HG02759 (cell line): Measurements from ENCODE around the gene PFKFB4.

Experiments
- ATAC-seq: cut with Tn5 transposase; IDR thresholded peaks from one replicate; pipeline ENCODE4 v1.9.1; 2021; ENCODE audit warnings: mild to moderate bottlenecking, moderate library complexity; ENCODE audit not compliant: unreplicated experiment

PFKFB4 gene

DNA sequence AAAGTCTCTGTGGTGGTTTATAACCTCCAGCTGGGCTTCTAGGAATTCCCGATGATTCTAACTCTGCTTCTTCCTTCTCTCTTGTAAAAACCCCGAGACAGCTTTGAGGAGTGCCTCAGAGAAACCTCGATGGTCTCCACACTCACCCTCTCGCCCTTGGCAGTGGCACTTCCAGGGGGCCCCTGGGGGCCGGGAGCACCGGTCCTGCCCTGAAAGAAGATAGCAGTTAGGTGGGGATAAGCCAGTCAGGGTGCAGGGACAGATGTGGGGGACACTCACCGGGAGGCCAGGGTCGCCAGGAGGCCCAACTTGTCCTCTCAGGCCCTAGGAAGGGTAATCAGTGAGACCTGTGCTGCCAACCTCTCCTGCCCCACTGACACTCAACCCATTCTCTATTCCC lies 28.8 kb upstream of the PFKFB4 start:
- ATAC-seq = no peak

GRCh38 chr3:48584836-48585235 lies 28.2 kb upstream of the PFKFB4 start:
- ATAC-seq = no peak

- ATAC-seq = no peak
Measured at GRCh38 chr3:48581621-48582481, 25.2 kb upstream of the PFKFB4 start.

GRCh38 chr3:48576647-48577046 lies 20.0 kb upstream of the PFKFB4 start:
- ATAC-seq = no peak

- no peak for ATAC-seq
Measured at GRCh38 chr3:48575366-48575765, 18.8 kb upstream of the PFKFB4 start.

DNA sequence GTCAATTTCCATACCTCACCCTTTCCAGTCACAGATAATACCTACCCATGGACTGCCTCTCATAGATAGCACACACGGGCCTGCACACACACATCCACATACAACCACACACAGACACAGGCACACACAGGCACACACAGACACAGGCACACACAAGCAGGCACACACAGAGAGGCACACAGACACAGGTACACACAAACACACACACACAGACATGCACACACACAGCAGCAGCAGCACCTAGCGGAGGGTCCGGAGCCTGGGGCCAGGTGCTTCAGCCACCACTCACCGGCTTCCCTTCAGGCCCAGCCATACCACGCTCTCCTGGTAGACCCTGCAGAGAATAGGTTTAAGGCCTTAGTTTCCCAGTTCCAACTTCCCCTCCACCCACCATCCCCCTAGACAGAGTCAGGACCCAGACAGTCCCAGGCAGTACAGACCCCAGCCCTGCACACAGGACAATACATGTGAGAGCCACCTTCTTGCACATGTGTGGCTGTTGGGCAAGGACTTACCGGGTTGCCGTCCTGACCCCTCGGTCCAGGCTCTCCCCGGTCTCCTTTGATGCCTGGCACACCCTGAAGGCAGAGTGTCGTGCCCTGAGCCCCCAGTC lies 17.5 kb upstream of the PFKFB4 start:
- ATAC-seq = no peak

DNA sequence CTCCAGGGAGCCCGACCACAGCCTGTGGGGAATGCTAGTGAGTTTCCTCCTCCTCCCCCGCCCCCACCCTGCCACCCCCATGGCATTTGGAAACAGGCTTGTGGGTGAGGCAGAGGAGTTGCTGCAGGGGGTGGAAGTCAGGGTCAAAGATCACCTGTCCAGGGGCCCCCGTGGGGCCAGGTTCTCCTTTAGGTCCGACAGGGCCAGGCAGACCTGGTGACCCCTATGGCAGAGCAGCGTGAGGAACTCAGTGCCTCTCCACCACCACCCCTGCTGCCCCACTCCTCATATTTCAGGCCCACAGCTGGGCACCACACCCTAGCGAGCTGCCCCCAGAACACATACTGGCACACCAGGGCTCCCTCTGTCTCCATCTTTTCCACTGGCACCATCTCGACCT lies 15.9 kb upstream of the PFKFB4 start:
- ATAC-seq = no peak

DNA sequence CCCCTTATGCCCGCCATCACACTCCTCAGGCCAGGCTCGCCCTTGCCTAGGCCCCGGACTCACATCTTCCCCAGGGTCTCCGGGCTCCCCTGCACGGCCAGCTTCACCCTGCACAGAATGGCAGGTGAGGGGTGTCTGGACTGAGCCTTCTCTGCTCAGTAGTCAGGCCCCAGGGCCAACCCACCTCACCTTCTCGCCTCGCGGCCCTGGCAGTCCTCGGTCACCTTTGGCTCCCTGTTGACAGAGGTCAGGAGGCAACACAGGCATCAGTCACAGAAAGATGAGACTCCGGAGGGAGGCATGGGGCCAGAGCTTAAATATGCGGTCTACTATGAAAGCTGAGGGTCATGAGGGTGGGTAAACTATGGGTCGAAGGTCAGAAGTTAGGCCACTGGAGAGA lies 15.3 kb upstream of the PFKFB4 start:
- ATAC-seq = no peak

DNA sequence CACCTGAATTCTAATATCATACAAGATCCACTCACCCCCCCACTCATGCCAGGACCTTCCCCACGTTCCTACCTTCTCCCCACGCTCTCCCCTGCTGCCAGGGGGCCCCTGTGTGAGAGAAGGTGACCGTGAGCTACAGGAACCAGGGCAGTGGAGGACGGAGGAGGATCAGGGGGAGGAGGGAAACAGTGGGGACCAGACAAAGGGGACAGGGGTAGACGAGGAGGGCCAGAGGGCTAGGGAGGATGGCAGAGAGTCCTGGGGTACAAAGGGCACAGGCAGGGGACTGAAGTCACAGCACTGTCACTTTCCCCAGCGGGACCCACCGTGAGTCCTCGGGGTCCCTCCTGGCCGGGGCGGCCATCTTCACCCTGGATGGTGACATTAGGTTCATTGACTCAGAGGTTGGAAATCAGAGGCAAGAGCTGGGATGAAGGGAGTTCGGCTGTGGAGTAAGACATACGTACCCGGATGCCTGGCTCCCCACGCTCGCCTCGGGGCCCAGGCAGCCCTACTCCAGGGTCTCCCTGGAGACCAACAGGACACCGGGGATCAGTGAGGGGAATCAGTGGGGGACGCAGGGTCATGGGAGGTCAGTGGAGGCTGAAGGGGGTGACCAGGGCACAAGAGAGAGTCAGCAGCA lies 13.3 kb upstream of the PFKFB4 start:
- ATAC-seq = no peak

- no peak for ATAC-seq
Measured at GRCh38 chr3:48569400-48569799, 12.8 kb upstream of the PFKFB4 start.

DNA sequence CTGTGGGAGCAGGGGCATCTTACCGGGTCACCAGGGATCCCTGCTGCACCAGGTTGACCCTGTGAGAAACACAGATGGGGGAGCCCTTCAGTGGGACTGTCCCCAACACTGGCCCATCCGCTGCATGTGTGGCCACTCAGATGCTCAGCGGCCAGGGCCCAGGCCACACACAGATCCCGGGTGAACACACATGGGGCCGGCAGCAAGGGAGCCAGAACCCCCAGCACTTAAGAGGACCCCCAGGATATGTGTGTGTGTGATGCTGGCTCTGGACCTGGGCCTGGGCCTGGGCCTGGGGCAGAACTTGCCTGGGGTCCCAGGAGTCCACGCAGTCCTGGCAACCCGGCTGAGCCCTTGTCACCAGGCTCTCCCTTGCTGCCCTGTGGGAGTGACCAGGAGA lies 11.9 kb upstream of the PFKFB4 start:
- no peak for ATAC-seq

- ATAC-seq = no peak
Measured at GRCh38 chr3:48567500-48567899, 10.9 kb upstream of the PFKFB4 start.

- ATAC-seq = no peak
Measured at GRCh38 chr3:48567090-48567489, 10.5 kb upstream of the PFKFB4 start.

GRCh38 chr3:48566401-48566760 lies 9.8 kb upstream of the PFKFB4 start:
- ATAC-seq = no peak

GRCh38 chr3:48565591-48566400 lies 9.2 kb upstream of the PFKFB4 start:
- no peak for ATAC-seq

DNA sequence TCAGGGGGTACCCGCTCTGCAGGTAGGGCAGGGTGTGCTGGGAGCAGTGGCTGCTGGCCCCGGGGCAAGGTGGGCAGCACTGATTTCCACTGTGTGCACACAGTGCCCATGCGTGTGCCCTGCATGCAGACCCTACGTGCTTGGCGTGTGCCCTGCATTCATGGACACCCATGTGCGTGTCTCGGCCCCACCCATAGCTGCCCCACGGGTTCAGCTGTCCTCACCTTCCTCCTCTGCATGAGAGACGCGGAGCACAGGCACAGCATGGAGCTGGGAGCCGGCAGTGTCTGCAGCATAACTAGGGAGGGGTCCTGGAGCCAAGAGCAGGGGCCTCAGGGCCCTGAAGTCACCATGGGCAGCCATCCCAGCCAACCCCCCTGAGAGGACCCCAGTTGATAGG lies 8.6 kb upstream of the PFKFB4 start:
- ATAC-seq = no peak

DNA sequence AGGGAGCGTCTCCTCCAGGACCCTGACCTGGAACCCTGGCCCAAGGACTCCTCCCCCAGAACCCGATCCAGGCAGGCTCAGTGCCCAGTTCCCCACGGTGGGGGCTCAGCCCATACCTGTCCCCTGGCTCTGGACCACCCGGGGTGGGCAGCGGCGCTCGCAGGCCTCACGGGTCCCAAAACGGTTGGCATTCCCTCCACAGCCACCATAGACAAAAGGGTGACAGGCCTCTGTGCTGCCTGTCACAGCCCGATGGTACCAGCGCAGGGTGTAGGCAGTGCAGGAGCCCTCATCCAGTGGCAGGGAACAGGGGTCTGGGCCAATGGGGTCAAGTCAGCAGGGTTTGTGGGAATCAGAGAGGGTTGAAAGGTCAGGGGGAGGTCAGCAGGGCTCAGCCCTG lies 8.1 kb upstream of the PFKFB4 start:
- no peak for ATAC-seq

DNA sequence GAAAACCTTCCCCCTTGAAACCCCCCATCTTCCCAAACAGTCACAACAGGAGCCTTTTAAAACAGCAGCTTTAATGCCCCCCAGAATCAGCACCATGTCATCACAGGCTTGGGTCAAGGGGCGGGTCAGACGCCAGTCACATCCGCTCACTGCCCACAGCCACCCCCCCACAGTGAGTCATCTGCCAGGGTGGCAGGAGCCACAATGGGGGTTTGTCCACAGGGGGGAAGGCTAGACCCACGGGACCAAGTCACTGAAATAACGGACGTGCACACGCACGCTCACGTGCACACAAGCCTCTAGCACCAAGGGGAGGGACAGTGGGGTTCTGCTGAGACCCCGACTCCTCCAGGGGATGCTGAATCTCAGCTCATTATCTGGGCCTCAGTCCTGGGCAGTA lies 7.4 kb upstream of the PFKFB4 start:
- no peak for ATAC-seq

DNA sequence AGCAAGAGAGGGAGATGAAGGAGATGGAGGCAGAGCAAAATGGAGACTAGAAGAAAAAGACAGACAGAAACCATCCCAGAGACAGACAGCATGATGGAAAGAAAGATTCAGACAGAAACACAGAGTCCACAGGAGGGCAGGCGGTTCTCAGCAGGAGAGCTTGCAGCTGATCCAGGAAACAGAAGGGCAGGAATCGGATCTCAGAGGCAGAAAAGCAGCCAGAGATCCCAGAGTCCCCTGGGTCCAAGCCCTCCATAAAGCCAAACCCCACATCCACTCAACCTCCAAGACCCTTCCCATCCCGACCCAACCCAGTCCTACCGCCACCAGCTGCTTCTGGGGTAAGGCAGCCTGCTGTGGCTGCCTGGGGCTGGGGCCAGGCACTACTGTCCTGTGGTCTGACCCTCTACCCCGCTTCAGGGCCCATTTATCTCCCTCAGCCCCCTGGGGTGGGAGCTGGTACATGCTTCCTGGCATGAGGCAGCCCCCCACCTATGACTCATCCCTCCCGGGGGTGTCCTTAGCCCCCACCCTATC lies 6.8 kb upstream of the PFKFB4 start, which contains the start of gene UCN2:
UCN2 (minus strand) TSS at position 400 of the 537 bp plus-strand sequence. CDS start 657 bp downstream, outside the sequence.
- no peak for ATAC-seq

GRCh38 chr3:48562367-48563095 lies 5.9 kb upstream of the PFKFB4 start:
- no peak for ATAC-seq
